ENCODE results near the gene SDK1.
"Not testable (repeated sequence)": the region's sequence is repeated elsewhere in the genome, so short reads cannot be mapped to it uniquely, and the experiment has no call there.

SDK1 gene

GRCh38 chr7:3575753-3576531, 274.9 kb downstream of the SDK1 start:
- no peaks in the 10 kb centered on the region for H3K27me3 ChIP-seq (ENCODE audit: insufficient read depth, poor library complexity, severe bottlenecking)
- no peaks in the 10 kb centered on the region for H3K36me3 ChIP-seq (ENCODE audit: low read depth)
- H3K4me1 ChIP-seq (ENCODE audit: insufficient read depth, poor library complexity, severe bottlenecking) = no peaks in the 10 kb centered on the region
- H3K4me3 ChIP-seq (ENCODE audit: severe bottlenecking) = no peak overlapping the region
- H3K27ac ChIP-seq (ENCODE audit: poor library complexity, severe bottlenecking) = no peak overlapping the region
- no peak for DNase-seq (ENCODE audit: low spot score)
- TF ChIP-seq CTCF (IDR thresholded peaks at IDR 0.05; ENCODE audit: poor library complexity, severe bottlenecking) = no peak
- no peak for ATAC-seq (ENCODE audit: low read depth)
- no peaks in the 10 kb centered on the region for H3K9me3 ChIP-seq (ENCODE audit: severe bottlenecking)

DNA sequence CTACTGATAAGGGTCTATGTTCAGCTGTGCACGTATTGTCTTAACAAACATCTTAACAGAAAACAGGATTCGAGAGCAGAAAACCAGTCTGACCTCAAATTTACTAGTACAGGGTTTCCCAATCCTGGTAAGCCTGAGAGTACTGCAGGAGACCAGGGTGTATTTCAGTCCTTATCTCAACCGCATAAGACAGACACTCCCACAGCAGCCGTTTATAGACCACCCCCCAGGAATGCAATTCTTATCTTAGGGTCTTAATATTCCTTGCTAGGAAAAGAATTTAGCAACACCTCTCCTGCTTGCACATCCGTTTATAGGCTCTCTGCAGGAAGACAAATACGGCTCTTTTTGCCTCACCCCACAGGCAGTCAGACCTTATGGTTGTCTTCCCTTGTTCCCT, 277.3 kb downstream of the SDK1 start:
- no peaks in the 10 kb centered on the region for H3K9me3 ChIP-seq (ENCODE audit: severe bottlenecking)
- no peaks in the 10 kb centered on the region for H3K4me1 ChIP-seq (ENCODE audit: insufficient read depth, poor library complexity, severe bottlenecking)
- no peak for DNase-seq (ENCODE audit: low spot score)
- no peak overlapping the region for H3K27ac ChIP-seq (ENCODE audit: poor library complexity, severe bottlenecking)
- no peaks in the 10 kb centered on the region for H3K27me3 ChIP-seq (ENCODE audit: insufficient read depth, poor library complexity, severe bottlenecking)
- ATAC-seq (ENCODE audit: low read depth) = no peak
- H3K4me3 ChIP-seq (ENCODE audit: severe bottlenecking) = no peak overlapping the region
- no peaks in the 10 kb centered on the region for H3K36me3 ChIP-seq (ENCODE audit: low read depth)
- no peak for TF ChIP-seq CTCF (IDR thresholded peaks at IDR 0.05; ENCODE audit: poor library complexity, severe bottlenecking)

DNA sequence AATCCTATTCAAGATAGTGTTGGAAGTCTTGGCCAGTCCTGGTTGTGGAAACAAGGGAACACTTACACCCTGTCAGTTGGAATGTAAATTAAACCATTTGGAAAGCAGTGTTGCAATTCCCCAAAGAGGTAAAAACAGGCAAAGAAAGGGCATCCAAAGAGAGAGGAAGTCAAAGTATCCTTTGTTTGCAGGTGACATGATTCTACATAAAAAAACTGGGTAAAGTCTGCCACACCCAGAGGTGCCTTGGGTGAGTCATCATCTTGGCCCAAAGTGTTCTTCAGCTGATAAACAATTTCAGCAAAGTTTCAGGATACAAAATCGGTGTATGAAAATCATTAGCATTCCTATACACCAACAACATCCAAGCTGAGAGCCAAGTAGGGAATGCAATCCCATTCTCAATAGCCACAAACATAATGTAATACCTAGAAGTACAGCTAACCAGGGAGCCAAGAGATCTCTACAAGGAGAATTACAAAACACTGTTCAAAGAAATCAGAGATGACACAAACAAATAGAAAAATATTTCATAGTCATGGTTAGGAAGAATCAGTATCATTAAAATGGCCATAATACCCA, 278.7 kb downstream of the SDK1 start:
- DNase-seq (ENCODE audit: low spot score) = no peak
- TF ChIP-seq CTCF (IDR thresholded peaks at IDR 0.05; ENCODE audit: poor library complexity, severe bottlenecking) = no peak
- no peaks in the 10 kb centered on the region for H3K36me3 ChIP-seq (ENCODE audit: low read depth)
- H3K4me1 ChIP-seq (ENCODE audit: insufficient read depth, poor library complexity, severe bottlenecking) = no peaks in the 10 kb centered on the region
- no peak overlapping the region for H3K27ac ChIP-seq (ENCODE audit: poor library complexity, severe bottlenecking)
- ATAC-seq (ENCODE audit: low read depth) = no peak
- H3K27me3 ChIP-seq (ENCODE audit: insufficient read depth, poor library complexity, severe bottlenecking) = no peaks in the 10 kb centered on the region
- H3K9me3 ChIP-seq (ENCODE audit: severe bottlenecking) = no peaks in the 10 kb centered on the region
- H3K4me3 ChIP-seq (ENCODE audit: severe bottlenecking) = no peak overlapping the region

DNA sequence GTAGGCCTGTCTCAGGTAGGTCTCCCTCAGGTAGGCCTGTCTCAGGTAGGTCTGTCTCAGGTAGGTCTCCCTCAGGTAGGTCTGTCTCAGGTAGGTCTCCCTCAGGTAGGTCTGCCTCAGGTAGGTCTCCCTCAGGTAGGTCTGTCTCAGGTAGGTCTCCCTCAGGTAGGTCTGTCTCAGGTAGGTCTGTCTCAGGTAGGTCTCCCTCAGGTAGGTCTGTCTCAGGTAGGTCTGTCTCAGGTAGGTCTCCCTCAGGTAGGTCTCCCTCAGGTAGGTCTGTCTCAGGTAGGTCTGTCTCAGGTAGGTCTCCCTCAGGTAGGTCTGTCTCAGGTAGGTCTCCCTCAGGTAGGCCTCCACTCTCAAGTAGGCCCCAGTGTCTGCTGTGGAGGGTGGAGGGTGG, 281.1 kb downstream of the SDK1 start:
- DNase-seq (ENCODE audit: low spot score); H3K27ac ChIP-seq (ENCODE audit: poor library complexity, severe bottlenecking); ATAC-seq (ENCODE audit: low read depth); H3K9me3 ChIP-seq (ENCODE audit: severe bottlenecking); H3K27me3 ChIP-seq (ENCODE audit: insufficient read depth, poor library complexity, severe bottlenecking); H3K4me1 ChIP-seq (ENCODE audit: insufficient read depth, poor library complexity, severe bottlenecking); H3K4me3 ChIP-seq (ENCODE audit: severe bottlenecking); H3K36me3 ChIP-seq (ENCODE audit: low read depth): not testable (repeated sequence)

- Histone ChIP-seq H3K27ac (ENCODE audit: poor library complexity, severe bottlenecking) (no peak overlapping the region), H3K4me1 (ENCODE audit: insufficient read depth, poor library complexity, severe bottlenecking) (peaks cover 13% of the 10 kb centered on the region), H3K4me3 (ENCODE audit: severe bottlenecking) (no peak overlapping the region), H3K27me3 (ENCODE audit: insufficient read depth, poor library complexity, severe bottlenecking) (no peaks in the 10 kb centered on the region), H3K9me3 (ENCODE audit: severe bottlenecking) (no peaks in the 10 kb centered on the region), H3K36me3 (ENCODE audit: low read depth) (no peaks in the 10 kb centered on the region)
- ATAC-seq (ENCODE audit: low read depth) (no peak), DNase-seq (ENCODE audit: low spot score) (no peak)
- no peak for TF ChIP-seq CTCF (IDR thresholded peaks at IDR 0.05; ENCODE audit: poor library complexity, severe bottlenecking)
These were observed 284.8 kb downstream of the SDK1 start for GRCh38 chr7:3585826-3586225.

All from RWPE2 (cell line).